Adrenal gland (tissue), 5 donors: Measurements from ENCODE around the gene ATP1B1.

ENCODE experiments used
- POLR2A ChIP-seq, 2 donors: fragments of 450-650 bp; IDR thresholded peaks; one replicate each; pipeline ENCODE4 v1.6.1; 2017; ENCODE audit warnings: antibody characterized with exemption in 2 of 2, mild to moderate bottlenecking in 2 of 2, moderate library complexity in 1 of 2
- TF ChIP-seq, protein P1 (sequence below), 6 experiments: fragments of 450-650 bp in 4 of 6; fragments of 200-600 bp in 2 of 6; sonication (generic) in 1 of 6; IDR thresholded peaks; 1 replicate in 5 of 6; 2 replicates in 1 of 6; pipeline versions ENCODE4 v1.5.1 to v1.8.0; 2016 to 2021; ENCODE audit warnings: antibody characterized with exemption in 6 of 6, mild to moderate bottlenecking in 2 of 6, moderate library complexity in 1 of 6
- donor health status: DM: no; HTN: no; CAD: no.

DNA sequence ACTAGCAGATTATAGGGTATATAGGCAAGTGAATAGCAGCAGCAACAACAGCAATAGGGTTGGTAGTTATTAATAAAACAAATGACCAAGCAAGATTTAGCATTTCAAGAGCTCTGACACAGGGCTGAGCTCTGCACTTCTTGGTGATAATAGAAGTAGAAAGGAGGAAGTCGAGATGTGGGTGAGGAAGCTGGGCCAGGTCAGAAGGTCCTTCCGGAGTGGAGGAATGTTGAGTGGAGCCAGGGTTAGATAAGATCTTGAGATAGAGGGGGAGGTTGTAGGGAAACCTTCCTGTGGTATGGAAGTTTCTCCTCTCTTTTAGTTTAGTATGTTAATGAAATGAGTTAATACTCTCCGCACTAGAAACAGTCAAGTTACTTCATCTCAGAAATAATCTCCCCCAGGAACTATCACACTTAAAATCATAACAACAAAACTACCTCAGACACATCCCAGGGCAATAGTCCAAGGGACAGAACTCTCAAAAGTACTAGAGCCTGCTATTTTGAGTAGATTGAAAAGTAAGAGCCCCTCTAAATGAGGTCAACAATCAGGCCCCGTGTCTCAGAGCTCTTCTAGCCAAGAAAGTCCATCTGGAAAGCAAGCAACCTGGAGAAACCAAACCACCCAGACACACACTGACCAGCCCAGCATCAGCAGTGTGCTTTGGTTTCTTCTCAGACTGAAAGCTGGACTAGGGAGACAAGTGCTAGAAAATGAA, 45.4 kb upstream of the ATP1B1 start:
- TF ChIP-seq, protein P1, sequence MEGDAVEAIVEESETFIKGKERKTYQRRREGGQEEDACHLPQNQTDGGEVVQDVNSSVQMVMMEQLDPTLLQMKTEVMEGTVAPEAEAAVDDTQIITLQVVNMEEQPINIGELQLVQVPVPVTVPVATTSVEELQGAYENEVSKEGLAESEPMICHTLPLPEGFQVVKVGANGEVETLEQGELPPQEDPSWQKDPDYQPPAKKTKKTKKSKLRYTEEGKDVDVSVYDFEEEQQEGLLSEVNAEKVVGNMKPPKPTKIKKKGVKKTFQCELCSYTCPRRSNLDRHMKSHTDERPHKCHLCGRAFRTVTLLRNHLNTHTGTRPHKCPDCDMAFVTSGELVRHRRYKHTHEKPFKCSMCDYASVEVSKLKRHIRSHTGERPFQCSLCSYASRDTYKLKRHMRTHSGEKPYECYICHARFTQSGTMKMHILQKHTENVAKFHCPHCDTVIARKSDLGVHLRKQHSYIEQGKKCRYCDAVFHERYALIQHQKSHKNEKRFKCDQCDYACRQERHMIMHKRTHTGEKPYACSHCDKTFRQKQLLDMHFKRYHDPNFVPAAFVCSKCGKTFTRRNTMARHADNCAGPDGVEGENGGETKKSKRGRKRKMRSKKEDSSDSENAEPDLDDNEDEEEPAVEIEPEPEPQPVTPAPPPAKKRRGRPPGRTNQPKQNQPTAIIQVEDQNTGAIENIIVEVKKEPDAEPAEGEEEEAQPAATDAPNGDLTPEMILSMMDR (IDR thresholded peaks at IDR 0.05) = no peak
- no peak for TF ChIP-seq POLR2A (IDR thresholded peaks at IDR 0.05)
